Heart left ventricle (tissue), 16 donors: ENCODE measurements around the gene NSDHL. TPM values are rescaled to one million over a fixed set of nuclear protein-coding genes. Genes with fewer than 3 reads are reported as not detected.

Experiments used
- ATAC-seq, 4 donors: fragments of 200-7000 bp; cut with Tn5 transposase; one replicate each; pipeline ENCODE4 v1.9.1; 2020 to 2022; ENCODE audit warnings: moderate library complexity in 4 of 4, mild to moderate bottlenecking in 3 of 4, moderate number of reproducible peaks in 1 of 4
- DNase-seq, 5 donors: peaks; one replicate each; pipeline ENCODE4 v3.0.0-alpha.2; 2020
- H3K27ac ChIP-seq, 12 donors: fragments of 200-600 bp; sonication (generic) in 4 of 12; one replicate each; pipeline versions ENCODE4 v1.5.0 to v1.8.0; 2016 to 2022; ENCODE audit warnings: mild to moderate bottlenecking in 2 of 12
- H3K27me3 ChIP-seq, 9 donors: fragments of 200-600 bp; sonication (generic) in 2 of 9; one replicate each; pipeline versions ENCODE4 v1.5.1 to v1.8.0; 2016 to 2022; ENCODE audit warnings: mild to moderate bottlenecking in 3 of 9
- H3K36me3 ChIP-seq, 9 donors: fragments of 200-600 bp; sonication (generic) in 2 of 9; one replicate each; pipeline versions ENCODE4 v1.5.0 to v1.8.0; 2018 to 2022; ENCODE audit warnings: mild to moderate bottlenecking in 2 of 9
- H3K4me1 ChIP-seq, 12 donors: fragments of 200-600 bp; sonication (generic) in 4 of 12; one replicate each; pipeline versions ENCODE4 v1.5.0 to v1.8.0; 2016 to 2022; ENCODE audit warnings: mild to moderate bottlenecking in 3 of 12
- H3K4me3 ChIP-seq, 12 donors: fragments of 200-600 bp; sonication (generic) in 4 of 12; one replicate each; pipeline versions ENCODE4 v1.5.0 to v1.8.0; 2017 to 2022; ENCODE audit warnings: mild to moderate bottlenecking in 9 of 12, moderate library complexity in 4 of 12
- H3K9me3 ChIP-seq, 12 donors: fragments of 200-600 bp; sonication (generic) in 4 of 12; one replicate each; pipeline versions ENCODE4 v1.5.0 to v1.8.0; 2016 to 2022; ENCODE audit warnings: mild to moderate bottlenecking in 1 of 12
- CTCF ChIP-seq, 12 donors: fragments of 200-600 bp; sonication (generic) in 4 of 12; IDR thresholded peaks; one replicate each; pipeline versions ENCODE4 v1.5.0 to v1.8.0; 2018 to 2022; ENCODE audit warnings: antibody characterized with exemption in 12 of 12, mild to moderate bottlenecking in 5 of 12
- POLR2A ChIP-seq, 2 donors: fragments of 450-650 bp; IDR thresholded peaks; one replicate each; pipeline ENCODE4 v1.6.1; 2017; ENCODE audit warnings: antibody characterized with exemption in 2 of 2, mild to moderate bottlenecking in 2 of 2, moderate library complexity in 2 of 2
- WGBS, 4 donors: extraction: QIAGEN DNeasy Blood & Tissue Kit in 2 of 4; methylation state at CpG; one replicate each; pipeline versions ENCODE4 v1.1.5 to v1.1.7; 2013 to 2018; 5-methylcytosine and 5-hydroxymethylcytosine counted together
- intact Hi-C, 10 donors: fragments of 100-400 bp; cut with DNase I; formaldehyde crosslinking; loops; one replicate each; pipeline versions ENCODE4 v1.11.1 to v1.14.2; 2022
- polyA plus RNA-seq, 2 donors: library from polyadenylated mRNA; stranded (reverse); fragments of 200-250 nt; gene quantifications; one replicate each; pipeline ENCODE4 v1.2.3, GENCODE V29; 2013
- total RNA-seq, 9 donors: library from RNA; depleted of rRNA in 2 of 9; stranded (reverse); fragments of >200 nt in 2 of 9; fragmentation: NEBNext Ultra II Directional in 3 of 9; extraction: Animal tissue kit (Norgen Biotek cat#: 25700) in 3 of 9; gene quantifications; one replicate each; pipeline versions ENCODE4 v1.1.0 to v1.2.4, GENCODE V29; 2016 to 2023
- donor health status: ischemic (EF 13 %, LVEDD 7.1; RV severe dilation, severe dysfunction).
- donor health status: healthy with polysubstance abuse.
- donor health status: DM: no; HTN: yes; CAD: no.
- donor health status: DM: no; HTN: no; CAD: no.
- donor health status: ischemic (EF 25% LVEDD 6.9; RV normal size, moderate dysfunction).
- donor health status: ischemic (EF 25% LVEDD 5.7; RV mildly dilated, moderate dysfunction).
- donor health status: healthy.
- donor health status: DM: yes; HTN: yes; CAD: no.
- donor health status: ischemic (EF 35%, LVEDD 5.7; RV mildly dilated, moderate dysfunction).
- donor health status: nonischemic (EF 11% LVEDD 7.7; RV severe dilation, severe dysfunction).
- donor health status: DM: yes; HTN: yes; CAD: no.
- donor health status: PGD.
- donor health status: ischemic (EF 29% LVEDD 5.4; RV normal size, mild dysfunction).
- donor health status: nonischemic (EF 23%, LVEDD 6.1; RV moderate dilation, normal function).

NSDHL gene
- total and polyA plus RNA-seq, 11 donors, result 10.8 to 44.6 (median 18.0) TPM

- ATAC-seq, result no peak
- H3K27ac ChIP-seq, result no peak overlapping the region
- WGBS, 4 donors, result 25 to 33% (median 30%) methylated on average over 6 of the region's 6 CpGs
- TF ChIP-seq CTCF (IDR thresholded peaks at IDR 0.05) (peak in 9 of 12 donors; percentile 17 to 46 (median 37)), POLR2A (IDR thresholded peaks at IDR 0.05) (no peak)
- no peak for DNase-seq
- H3K36me3 ChIP-seq, result no peaks in the 10 kb centered on the region
- intact Hi-C loops, result loop anchor here in 7 of 10 donors (2.0 to 10.0 kb wide), 5 partner anchors 172 to 1065 kb away; no protein-coding TSS in a partner anchor
- H3K9me3 ChIP-seq, result no peaks in the 10 kb centered on the region
- H3K4me1 ChIP-seq, result no peaks in the 10 kb centered on the region
- no peak overlapping the region for H3K4me3 ChIP-seq
- peaks cover 0 to 26% (median 0%) of the 10 kb centered on the region in 9 donors for H3K27me3 ChIP-seq
Measured at GRCh38 chrX:152817078-152817764, 13.6 kb upstream of the NSDHL start.

- H3K9me3 ChIP-seq, result no peaks in the 10 kb centered on the region
- no peak for TF ChIP-seq CTCF (IDR thresholded peaks at IDR 0.05)
- no peak for TF ChIP-seq POLR2A (IDR thresholded peaks at IDR 0.05)
- intact Hi-C loops, result loop anchor here in 6 of 10 donors (5.0 to 10.0 kb wide), 4 partner anchors 174 to 1066 kb away; no protein-coding TSS in a partner anchor
- no peak overlapping the region for H3K27ac ChIP-seq
- WGBS, 4 donors, result 69 to 81% (median 73%) methylated on average over 5 of the region's 5 CpGs
- no peak for ATAC-seq
- no peaks in the 10 kb centered on the region for H3K36me3 ChIP-seq
- DNase-seq, result no peak
- H3K4me3 ChIP-seq, result no peak overlapping the region
- peaks cover 0 to 30% (median 0%) of the 10 kb centered on the region in 9 donors for H3K27me3 ChIP-seq
- H3K4me1 ChIP-seq, result no peaks in the 10 kb centered on the region
Measured at GRCh38 chrX:152818356-152818755, 12.5 kb upstream of the NSDHL start.

GRCh38 chrX:152819266-152819665 is 11.6 kb upstream of the NSDHL start:
- DNase-seq (no peak), ATAC-seq (no peak)
- WGBS, 4 donors, result 29 to 80% (median 58%) methylated on average over 2 of the region's 2 CpGs
- Histone ChIP-seq H3K27me3 (peaks cover 0 to 30% (median 0%) of the 10 kb centered on the region in 9 donors), H3K4me1 (no peaks in the 10 kb centered on the region), H3K36me3 (no peaks in the 10 kb centered on the region), H3K4me3 (no peak overlapping the region), H3K9me3 (no peaks in the 10 kb centered on the region), H3K27ac (no peak overlapping the region)
- intact Hi-C loops, result loop anchor here in 6 of 10 donors (5.0 to 10.0 kb wide), 4 partner anchors 174 to 1067 kb away; no protein-coding TSS in a partner anchor
- TF ChIP-seq CTCF (IDR thresholded peaks at IDR 0.05), result no peak
- no peak for TF ChIP-seq POLR2A (IDR thresholded peaks at IDR 0.05)

- intact Hi-C loops, result loop anchor here in 8 of 10 donors (5.0 to 10.0 kb wide), 4 partner anchors 175 to 1067 kb away; no protein-coding TSS in a partner anchor
- H3K4me3 ChIP-seq, result no peak overlapping the region
- no peak overlapping the region for H3K27ac ChIP-seq
- H3K36me3 ChIP-seq, result no peaks in the 10 kb centered on the region
- 79 to 92% (median 87%) methylated on average over 7 of the region's 7 CpGs for WGBS, 4 donors
- DNase-seq (no peak), ATAC-seq (no peak)
- H3K9me3 ChIP-seq, result no peaks in the 10 kb centered on the region
- TF ChIP-seq POLR2A (IDR thresholded peaks at IDR 0.05) (no peak), CTCF (IDR thresholded peaks at IDR 0.05) (no peak)
- H3K4me1 ChIP-seq, result no peaks in the 10 kb centered on the region
- H3K27me3 ChIP-seq, result peaks cover 0 to 27% (median 0%) of the 10 kb centered on the region in 9 donors
Measured at GRCh38 chrX:152819732-152820131, 11.1 kb upstream of the NSDHL start.
